GM21390 (cell line): ENCODE results near the gene KDM1B.
"Not testable (repeated sequence)": the region's sequence is repeated elsewhere in the genome, so short reads cannot be mapped to it uniquely, and the experiment has no call there.

Experiments
- ATAC-seq: cut with Tn5 transposase; IDR thresholded peaks from one replicate; pipeline ENCODE4 v1.9.1; 2021; ENCODE audit not compliant: unreplicated experiment

The KDM1B gene

DNA sequence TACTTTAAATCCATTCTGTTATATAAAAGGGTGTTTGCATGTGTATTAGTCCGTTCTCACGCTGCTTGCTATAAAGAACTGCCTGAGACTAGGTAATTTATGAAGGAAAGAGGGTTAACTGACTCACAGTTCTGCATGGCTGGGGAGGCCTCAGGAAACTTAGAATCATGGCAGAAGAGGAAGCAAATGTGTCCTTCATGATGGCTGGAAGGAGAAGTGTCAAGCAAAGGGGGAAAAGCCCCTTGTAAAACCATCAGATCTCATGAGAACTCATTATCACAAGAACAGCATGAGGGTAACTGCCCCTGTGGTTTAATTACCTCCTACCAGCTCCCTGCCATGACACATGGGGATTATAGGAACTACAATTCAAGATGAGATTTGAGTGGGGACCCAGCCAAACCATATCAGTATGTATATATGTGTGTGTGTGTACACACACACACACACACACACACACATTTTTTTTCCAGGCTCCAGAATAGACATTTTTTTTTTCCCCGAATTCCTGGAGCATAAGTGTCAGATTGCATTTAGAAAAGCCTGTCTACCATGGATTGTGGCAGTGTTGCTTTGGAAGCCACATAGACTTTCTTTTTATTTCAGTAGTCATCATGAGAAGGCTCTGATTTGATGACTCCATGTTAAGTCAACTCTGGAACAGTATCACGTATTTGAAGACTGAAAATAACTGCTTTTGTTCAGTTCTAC, 31.5 kb downstream of the KDM1B start:
- ATAC-seq, result no peak

DNA sequence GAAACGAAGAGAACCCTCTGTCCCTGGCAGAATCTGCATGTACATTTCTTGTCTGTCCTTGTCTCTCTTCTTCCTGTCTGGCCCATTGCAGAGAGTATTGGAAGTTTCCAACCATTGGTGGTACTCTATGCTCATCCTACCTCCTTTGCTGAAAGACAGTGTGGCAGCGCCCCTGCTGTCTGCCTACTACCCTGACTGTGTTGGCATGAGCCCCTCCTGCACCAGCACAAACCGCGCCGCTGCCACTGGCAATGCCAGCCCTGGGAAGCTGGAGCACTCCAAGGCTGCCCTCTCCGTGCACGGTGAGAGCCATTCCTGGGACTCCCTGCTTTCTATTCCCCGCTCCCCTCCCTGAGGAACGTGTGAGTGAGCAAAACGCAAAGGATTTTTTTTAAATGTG, 32.5 kb downstream of the KDM1B start:
- ATAC-seq, result no peak

DNA sequence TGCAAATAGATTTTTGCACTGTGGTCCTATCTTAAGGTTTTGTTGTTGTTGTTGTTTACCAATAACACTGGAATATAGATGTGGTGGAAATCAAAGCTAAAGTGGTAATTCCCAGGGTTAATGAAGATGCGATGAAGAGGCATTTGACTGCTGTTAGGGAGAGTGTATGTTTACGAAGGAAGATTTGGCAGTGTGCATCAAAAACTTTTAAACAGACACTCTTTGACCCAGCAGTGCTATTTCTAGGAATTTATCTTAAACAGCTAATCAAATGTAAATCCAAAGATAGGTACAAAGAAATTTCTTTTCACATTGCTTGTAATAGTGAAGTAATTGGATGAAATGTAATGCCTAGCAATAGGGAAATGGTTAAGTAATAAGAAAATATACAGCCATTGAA, 34.0 kb downstream of the KDM1B start:
- no peak for ATAC-seq

DNA sequence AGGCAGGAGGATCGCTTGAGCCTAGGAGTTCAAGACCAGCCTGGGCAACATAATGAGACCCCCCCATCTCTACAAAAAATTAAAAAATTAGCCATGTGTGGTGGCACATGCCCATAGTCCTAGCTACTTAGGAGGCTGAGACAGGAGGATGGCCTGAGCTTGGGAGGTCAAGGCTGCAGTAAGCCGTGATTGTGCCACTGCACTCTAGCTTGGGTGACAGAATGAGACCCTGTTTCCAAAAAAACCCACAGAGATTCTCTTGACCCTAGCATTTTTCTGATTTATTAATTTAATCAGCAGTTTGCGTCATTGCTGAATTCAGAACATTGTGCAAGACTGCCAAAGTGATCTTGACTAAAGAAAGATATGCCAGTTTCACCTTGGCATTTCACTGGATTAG, 36.8 kb downstream of the KDM1B start:
- no peak for ATAC-seq

GRCh38 chr6:18203786-18204185, 48.6 kb downstream of the KDM1B start:
- ATAC-seq, result no peak

- no peak for ATAC-seq
Measured at GRCh38 chr6:18204691-18205090, 49.5 kb downstream of the KDM1B start.

DNA sequence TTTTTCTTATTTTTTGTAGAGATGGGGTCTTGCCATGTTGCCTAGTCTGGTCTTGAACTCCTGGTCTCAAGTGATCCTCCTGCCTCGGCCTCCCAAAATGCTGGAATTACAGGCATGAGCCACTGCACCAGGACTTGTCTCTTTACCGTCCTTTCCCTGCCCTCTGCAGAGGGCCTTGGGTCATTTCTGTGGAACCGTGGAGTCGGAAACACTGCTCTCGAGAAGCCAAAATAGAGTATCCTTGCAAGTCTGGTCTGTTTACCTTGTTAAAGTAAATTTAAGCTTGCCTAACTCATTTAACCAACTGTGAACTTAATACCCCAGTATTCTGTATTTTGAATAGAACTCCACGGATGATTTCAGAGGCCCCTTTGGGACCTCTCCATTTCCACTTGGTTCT, 51.4 kb downstream of the KDM1B start:
- no peak for ATAC-seq

DNA sequence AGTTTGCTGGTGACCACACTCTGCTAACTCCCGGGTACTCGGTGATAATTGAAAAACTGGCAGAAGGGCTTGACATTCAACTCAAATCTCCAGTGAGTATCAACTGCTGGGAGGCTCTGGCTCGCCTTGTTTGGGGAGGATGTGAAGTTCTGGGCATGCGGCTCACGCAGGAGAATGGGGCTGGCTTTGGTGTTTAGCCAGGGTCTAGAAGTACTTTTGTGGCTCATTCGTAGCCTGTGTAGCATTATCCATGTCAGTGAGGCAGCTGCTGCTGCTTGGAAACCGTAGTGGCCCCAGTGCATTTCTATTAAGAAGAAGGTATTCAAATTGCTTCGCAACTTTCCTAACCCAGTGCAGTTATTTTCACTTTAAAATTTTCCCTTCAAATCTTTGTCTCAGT, 52.2 kb downstream of the KDM1B start:
- ATAC-seq, result no peak

DNA sequence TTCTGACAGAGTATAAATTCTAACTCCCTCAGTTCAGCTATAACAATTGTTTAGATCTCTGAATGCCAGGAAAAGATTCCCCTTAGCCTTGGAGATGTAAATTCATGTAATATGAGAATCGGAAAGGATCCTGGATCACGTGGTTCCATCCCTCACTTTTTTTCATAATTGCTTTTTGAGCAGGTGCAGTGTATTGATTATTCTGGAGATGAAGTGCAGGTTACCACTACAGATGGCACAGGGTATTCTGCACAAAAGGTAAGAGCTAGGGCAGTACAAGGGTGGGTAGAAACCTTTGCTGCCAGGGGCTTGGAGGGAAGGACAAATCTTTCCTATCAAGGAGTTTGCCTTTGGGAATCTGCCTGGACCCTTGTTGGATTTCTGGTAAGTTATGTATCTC, 52.7 kb downstream of the KDM1B start:
- ATAC-seq, result no peak

DNA sequence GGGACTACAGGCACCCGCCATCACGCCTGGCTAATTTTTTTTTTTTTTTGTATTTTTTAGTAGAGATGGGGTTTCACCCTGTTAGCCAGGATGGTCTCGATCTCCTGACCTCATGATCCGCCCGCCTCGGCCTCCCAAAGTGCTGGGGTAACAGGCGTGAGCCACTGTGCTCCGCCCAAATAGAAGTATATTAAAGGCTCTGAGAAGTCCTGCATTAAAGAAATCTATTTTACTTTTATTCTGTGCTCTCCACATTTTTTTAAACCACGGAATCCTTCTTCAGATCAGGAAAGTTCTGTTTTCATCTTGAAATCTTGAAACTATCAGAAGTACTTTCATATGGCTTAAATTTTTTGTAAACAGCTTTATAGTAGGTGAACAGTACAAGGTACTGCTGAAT, 53.6 kb downstream of the KDM1B start:
- not testable (repeated sequence) for ATAC-seq

DNA sequence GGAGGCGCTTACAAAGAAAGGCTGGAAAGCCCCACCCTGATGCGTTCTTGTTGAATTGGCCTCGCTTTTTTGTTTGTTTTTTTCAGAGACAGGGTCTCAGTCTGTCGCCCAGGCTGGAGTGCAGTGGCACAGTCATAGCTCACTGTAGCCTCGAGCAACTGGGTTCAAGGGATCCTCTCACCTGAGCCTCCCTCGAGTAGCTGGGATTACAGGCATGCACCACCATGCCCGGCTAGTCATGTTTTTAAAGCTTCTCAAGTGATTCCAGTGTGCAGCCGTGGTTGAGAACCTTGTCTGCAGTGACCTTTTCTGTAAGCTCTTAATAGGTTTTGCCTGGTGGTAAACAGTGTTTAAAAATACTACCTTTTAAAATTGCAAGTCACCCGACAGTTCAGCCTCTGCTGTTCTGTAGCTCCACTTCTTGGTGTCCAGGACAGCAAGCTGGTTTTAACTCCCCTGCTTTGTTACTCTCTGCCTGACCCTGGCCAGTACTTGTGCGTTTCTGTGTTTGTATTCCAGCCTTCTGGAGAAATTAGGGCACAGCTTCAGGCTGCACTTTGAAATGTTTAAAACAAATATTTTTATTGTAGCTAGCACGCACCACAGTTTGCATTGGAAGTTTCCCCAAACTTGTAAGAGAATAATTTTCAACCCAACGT, 54.4 kb downstream of the KDM1B start:
- no peak for ATAC-seq

- ATAC-seq, result no peak
Measured at GRCh38 chr6:18210707-18211106, 55.5 kb downstream of the KDM1B start.

DNA sequence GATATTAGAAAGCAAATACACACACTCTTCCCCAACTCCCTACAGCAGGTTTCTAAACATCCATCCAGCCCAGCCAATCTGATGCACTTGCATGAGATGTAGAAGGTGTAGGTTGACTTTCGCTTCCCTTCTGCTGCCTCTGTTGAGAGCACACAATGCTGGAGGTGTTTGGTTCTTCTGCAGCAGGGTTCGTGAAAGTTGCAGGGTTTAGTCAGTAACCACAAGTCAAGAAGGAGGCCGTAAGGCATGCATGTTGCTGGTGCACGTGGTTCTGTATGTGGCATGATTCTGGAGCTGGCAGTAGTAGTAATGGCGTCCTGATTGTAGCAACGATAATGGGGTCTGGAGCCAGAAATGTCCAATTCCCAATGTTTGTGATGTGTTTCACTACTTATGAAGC, 56.1 kb downstream of the KDM1B start:
- peak; percentile 98 for ATAC-seq

- ATAC-seq, result no peak
Measured at GRCh38 chr6:18212231-18212630, 57.0 kb downstream of the KDM1B start.

GRCh38 chr6:18213439-18213838, 58.2 kb downstream of the KDM1B start:
- no peak for ATAC-seq

DNA sequence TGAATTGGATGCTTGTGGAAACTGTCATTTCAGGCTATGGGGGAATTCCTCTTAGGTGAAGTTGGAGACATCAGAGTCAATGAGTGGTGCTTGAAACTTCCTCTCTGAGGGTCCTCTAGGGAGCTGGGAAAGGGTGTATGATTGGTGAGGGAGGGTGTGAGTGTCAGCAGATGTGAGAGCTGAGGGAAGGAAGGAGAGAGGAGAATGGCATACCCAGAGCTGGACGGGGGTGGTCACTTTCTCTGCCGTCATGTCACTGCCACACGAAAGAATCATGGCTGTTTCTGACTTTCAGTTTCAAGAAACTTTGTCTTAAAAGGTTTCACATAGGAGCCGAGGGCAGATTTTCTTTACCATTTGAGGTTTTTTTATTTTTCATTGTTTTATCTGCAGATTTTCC, 58.8 kb downstream of the KDM1B start:
- peak; percentile 34 for ATAC-seq

- ATAC-seq, result no peak
Measured at GRCh38 chr6:18215436-18215835, 60.2 kb downstream of the KDM1B start.

GRCh38 chr6:18216411-18216810, 61.2 kb downstream of the KDM1B start:
- no peak for ATAC-seq

GRCh38 chr6:18218233-18218632, 63.0 kb downstream of the KDM1B start:
- no peak for ATAC-seq

DNA sequence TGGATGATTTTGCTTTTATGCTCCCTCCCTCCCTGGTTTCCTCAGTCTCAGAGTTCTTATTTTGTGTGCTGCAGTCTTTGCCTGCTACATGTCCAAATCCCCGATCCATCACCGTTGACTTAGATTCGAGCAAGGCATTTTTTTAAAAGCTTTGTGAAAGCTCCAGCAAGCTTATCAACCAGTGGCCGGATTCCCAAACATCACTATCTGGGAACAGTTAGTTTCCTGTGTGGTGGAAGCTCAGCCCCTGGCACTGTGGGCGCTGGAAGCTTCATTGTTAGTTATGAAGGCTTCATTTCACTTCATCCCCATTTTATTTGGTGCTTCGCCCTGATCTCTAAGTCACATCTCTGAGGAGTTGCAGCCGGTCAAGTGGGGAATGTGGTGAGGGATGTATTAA, 64.4 kb downstream of the KDM1B start:
- no peak for ATAC-seq

DNA sequence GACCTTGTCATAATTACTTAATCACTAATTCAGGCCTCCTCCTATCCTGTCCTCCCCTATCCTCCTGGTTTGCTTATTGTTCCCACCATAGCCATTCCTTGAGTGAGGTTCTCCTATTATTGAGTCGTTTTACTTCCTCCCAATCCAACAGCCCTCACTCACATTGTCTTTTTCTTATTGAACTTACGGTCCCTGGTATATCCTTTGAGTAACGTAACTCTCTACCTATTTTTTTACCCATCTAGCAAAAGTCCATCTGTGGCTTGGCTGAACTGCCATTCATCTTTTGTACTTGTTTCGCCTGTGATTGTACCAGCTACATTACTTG, 66.0 kb downstream of the KDM1B start:
- ATAC-seq, result no peak

- not testable (repeated sequence) for ATAC-seq
Measured at GRCh38 chr6:18226451-18227105, 71.4 kb downstream of the KDM1B start.
